ENCODE results near the gene MSI2. TPM values are rescaled to one million over a fixed set of nuclear protein-coding genes. Genes with fewer than 3 reads are reported as not detected.

MSI2 gene
- total RNA-seq, 1 donor from 2014 or later = 181 TPM

- peaks cover 64% of the 10 kb centered on the region for H3K4me1 Mint-ChIP-seq (ENCODE audit: low read depth)
- H3K36me3 Mint-ChIP-seq (ENCODE audit: low read depth) = peaks cover 51% of the 10 kb centered on the region
- no peaks in the 10 kb centered on the region for H3K9me3 Mint-ChIP-seq
- H3K27ac Mint-ChIP-seq = peak overlapping the region; percentile 90
- intact Hi-C loops (cut with micrococcal nuclease) = loop anchor here (1.0 to 5.0 kb wide), 5 partner anchors 22 to 206 kb away; partner anchors contain the start of gene MSI2
- H3K27me3 Mint-ChIP-seq (ENCODE audit: low read depth) = no peaks in the 10 kb centered on the region
- peak; percentile 67 for DNase-seq (ENCODE audit: low spot score)
- peak overlapping the region; percentile 53 for H3K4me3 Mint-ChIP-seq (ENCODE audit: low read depth)
Observed at GRCh38 chr17:57463103-57463885, 207.0 kb downstream of the MSI2 start.

DNA sequence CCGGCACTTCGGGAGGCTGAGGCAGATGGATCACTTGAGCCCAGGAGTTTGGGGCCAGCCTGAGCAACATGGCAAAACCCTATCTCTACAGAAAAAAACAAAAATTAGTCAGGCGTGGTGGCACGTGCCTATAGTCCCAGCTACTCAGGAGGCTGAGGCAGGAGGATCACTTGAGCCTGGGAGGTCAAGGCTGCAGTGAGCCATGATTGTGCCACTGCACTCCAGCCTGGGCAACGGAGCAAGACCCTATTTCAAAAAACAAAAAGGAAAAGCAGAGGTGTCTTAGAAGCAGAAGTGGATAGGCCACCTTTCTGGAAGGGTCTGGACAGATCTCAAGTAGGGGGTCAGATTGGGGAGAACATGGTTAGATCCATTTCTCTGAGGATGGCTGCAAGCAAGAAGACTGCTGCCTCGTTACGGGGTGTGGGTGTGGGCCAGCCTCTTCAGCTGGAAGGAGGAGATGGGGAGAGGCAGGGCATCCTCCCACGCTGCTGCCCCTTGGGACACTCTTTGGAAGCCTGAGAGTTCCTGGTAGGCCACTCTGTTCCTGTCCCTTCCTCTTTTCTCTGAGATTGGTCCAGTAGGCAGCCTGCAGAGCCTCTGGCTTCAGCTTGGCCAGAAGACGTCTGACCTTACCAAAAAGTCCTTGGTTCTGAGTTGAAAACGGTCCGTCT lies 208.0 kb downstream of the MSI2 start:
- H3K9me3 Mint-ChIP-seq = no peaks in the 10 kb centered on the region
- intact Hi-C loops (cut with micrococcal nuclease) = loop anchor here (5.0 kb wide), 1 partner anchor 43 kb away; no protein-coding TSS in a partner anchor
- peaks cover 46% of the 10 kb centered on the region for H3K36me3 Mint-ChIP-seq (ENCODE audit: low read depth)
- no peak for DNase-seq (ENCODE audit: low spot score)
- H3K4me1 Mint-ChIP-seq (ENCODE audit: low read depth) = peaks cover 61% of the 10 kb centered on the region
- H3K27ac Mint-ChIP-seq = peak overlapping the region; percentile 90
- no peak overlapping the region for H3K4me3 Mint-ChIP-seq (ENCODE audit: low read depth)
- no peaks in the 10 kb centered on the region for H3K27me3 Mint-ChIP-seq (ENCODE audit: low read depth)

DNA sequence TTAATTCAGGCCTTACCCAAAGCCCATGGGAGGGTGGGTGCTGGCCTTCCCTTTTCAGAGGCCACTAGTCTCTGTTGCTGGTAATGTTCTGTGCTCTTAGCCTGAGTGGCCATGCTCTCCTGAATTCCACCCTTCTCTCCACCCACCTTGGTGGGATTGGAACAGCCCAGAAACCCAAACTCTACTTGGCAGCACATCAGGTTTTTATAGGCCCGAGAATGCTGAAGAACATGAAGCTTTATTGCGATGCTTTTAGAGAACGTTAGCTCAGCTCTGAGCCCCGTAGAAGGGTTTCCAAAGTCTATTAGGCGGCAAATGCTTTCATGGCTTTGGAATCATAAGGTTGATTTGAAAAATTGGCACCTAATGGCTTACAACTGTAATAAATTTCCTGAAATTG lies 209.3 kb downstream of the MSI2 start:
- Mint-ChIP-seq H3K9me3 (no peaks in the 10 kb centered on the region), H3K27ac (peak overlapping the region; percentile 36), H3K4me1 (ENCODE audit: low read depth) (peaks cover 59% of the 10 kb centered on the region), H3K27me3 (ENCODE audit: low read depth) (no peaks in the 10 kb centered on the region), H3K4me3 (ENCODE audit: low read depth) (no peak overlapping the region), H3K36me3 (ENCODE audit: low read depth) (peaks cover 41% of the 10 kb centered on the region)
- intact Hi-C loops (cut with micrococcal nuclease) = no loop called here
- no peak for DNase-seq (ENCODE audit: low spot score)

DNA sequence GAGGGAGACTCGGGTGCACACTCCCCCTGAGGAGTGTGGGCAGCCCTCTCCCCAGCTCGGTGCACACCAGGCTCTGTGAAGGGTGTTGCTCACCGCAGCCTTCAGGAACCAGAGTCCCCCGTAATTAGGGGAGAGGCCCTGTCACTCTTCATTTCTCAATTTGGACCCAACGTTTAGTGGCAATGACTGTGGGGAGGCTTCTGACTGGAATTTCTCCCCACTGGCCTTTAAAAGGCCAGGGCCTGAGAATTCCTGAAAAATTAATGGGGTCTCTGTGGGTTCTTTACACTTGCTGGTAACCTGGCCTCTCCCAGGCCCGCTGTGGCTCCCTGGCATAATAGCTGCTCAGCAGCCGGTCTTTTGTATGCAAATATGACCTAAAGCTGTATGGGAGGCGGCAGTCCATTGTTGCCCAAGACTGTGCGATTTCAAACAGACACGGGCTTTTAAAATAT lies 209.7 kb downstream of the MSI2 start:
- DNase-seq (ENCODE audit: low spot score) = no peak
- Mint-ChIP-seq H3K4me3 (ENCODE audit: low read depth) (no peak overlapping the region), H3K36me3 (ENCODE audit: low read depth) (peaks cover 38% of the 10 kb centered on the region), H3K9me3 (no peaks in the 10 kb centered on the region), H3K4me1 (ENCODE audit: low read depth) (peaks cover 55% of the 10 kb centered on the region), H3K27me3 (ENCODE audit: low read depth) (no peaks in the 10 kb centered on the region), H3K27ac (no peak overlapping the region)
- intact Hi-C loops (cut with micrococcal nuclease) = no loop called here

DNA sequence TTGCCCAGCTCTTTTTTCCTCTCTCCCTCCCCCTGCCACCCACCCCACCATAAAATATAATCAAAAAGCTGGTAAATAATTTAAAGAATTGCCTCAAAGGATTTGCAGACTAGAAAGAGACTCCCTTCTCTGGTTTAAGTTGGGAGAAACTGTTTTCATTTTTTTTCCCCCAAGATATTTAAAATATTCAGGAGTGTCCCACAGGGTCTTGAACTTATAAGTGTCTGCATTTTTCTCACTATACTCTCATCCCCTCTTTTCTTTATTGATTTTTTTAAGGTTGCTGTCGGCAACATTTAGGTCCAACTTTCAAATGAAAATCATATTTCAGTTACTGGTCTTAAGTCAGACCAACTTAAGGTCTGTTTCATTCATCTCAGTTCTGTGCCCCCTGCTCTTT lies 210.2 kb downstream of the MSI2 start:
- no peaks in the 10 kb centered on the region for H3K9me3 Mint-ChIP-seq
- DNase-seq (ENCODE audit: low spot score) = no peak
- H3K4me3 Mint-ChIP-seq (ENCODE audit: low read depth) = no peak overlapping the region
- intact Hi-C loops (cut with micrococcal nuclease) = no loop called here
- H3K4me1 Mint-ChIP-seq (ENCODE audit: low read depth) = peaks cover 52% of the 10 kb centered on the region
- H3K27me3 Mint-ChIP-seq (ENCODE audit: low read depth) = no peaks in the 10 kb centered on the region
- H3K27ac Mint-ChIP-seq = peak overlapping the region; percentile 13
- peaks cover 35% of the 10 kb centered on the region for H3K36me3 Mint-ChIP-seq (ENCODE audit: low read depth)

GRCh38 chr17:57467226-57467625 lies 210.9 kb downstream of the MSI2 start:
- H3K4me1 Mint-ChIP-seq (ENCODE audit: low read depth) = peaks cover 46% of the 10 kb centered on the region
- peak overlapping the region; percentile 1 for H3K27ac Mint-ChIP-seq
- no peaks in the 10 kb centered on the region for H3K9me3 Mint-ChIP-seq
- no peaks in the 10 kb centered on the region for H3K27me3 Mint-ChIP-seq (ENCODE audit: low read depth)
- H3K36me3 Mint-ChIP-seq (ENCODE audit: low read depth) = peaks cover 29% of the 10 kb centered on the region
- no peak for DNase-seq (ENCODE audit: low spot score)
- H3K4me3 Mint-ChIP-seq (ENCODE audit: low read depth) = no peak overlapping the region
- intact Hi-C loops (cut with micrococcal nuclease) = no loop called here

DNA sequence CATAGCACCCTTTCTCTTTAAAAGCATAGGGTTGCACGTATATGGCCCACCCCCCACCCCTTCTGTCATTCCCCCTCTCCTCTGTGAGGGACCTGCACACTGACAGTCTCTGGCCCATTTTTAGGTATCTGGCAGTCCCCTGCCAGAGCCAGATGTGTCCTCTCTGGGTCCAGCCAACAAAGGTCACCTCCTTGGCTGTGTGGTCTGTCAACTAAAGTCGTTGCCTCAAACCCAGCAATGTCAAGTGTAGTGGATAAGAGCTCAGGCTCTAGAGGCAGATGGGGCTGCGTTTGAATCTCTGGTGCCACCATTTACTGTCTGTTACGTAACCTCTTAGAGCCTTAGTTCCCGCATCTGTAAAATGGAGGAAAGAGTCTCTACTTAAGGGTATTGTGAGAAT lies 211.5 kb downstream of the MSI2 start:
- no peaks in the 10 kb centered on the region for H3K27me3 Mint-ChIP-seq (ENCODE audit: low read depth)
- H3K36me3 Mint-ChIP-seq (ENCODE audit: low read depth) = peaks cover 26% of the 10 kb centered on the region
- peaks cover 40% of the 10 kb centered on the region for H3K4me1 Mint-ChIP-seq (ENCODE audit: low read depth)
- intact Hi-C loops (cut with micrococcal nuclease) = no loop called here
- H3K9me3 Mint-ChIP-seq = no peaks in the 10 kb centered on the region
- DNase-seq (ENCODE audit: low spot score) = no peak
- no peak overlapping the region for H3K27ac Mint-ChIP-seq
- no peak overlapping the region for H3K4me3 Mint-ChIP-seq (ENCODE audit: low read depth)

DNA sequence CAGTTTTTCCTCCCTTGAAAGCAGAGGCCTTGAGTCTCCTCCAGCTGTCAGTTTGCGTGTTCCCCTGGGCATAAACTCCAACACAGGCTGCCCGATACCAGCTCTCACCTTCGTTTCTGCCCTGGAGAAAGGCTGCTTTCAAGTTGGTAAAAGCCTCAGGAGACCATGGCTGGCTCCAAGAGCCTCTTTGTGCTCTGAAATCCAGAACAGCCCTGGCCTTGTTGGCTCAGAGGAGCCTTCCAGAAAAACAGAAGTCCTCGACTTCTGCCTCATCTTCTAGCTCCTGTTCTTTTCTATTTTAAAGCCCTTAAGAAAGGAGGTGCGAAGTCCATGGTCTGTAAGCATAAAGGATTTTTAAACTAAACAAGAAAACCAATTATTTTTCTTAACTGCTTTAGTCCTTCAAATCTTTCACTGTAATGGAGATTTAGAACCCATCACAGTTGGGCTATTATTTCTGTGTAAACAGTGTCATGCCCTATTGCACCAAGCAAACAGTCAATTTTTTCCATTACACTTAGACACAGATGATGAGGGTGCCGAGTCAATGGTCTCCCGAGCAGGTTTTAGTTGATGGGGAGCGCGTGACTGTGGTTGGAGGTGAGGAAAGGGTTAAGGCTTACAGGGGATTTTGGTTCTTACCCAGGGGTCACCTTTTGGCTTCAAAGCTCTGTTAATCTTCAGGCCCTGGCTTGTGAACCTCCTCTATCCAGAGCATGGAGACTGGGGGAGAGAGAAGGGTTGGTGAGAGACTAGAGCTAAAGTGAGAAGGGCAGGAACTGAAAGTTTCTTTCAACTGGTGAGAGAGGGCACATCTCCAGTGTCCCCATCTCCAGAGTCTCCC lies 212.8 kb downstream of the MSI2 start:
- Mint-ChIP-seq H3K36me3 (ENCODE audit: low read depth) (peaks cover 18% of the 10 kb centered on the region), H3K9me3 (no peaks in the 10 kb centered on the region), H3K27me3 (ENCODE audit: low read depth) (no peaks in the 10 kb centered on the region), H3K27ac (peak overlapping the region; percentile 61), H3K4me1 (ENCODE audit: low read depth) (peaks cover 27% of the 10 kb centered on the region), H3K4me3 (ENCODE audit: low read depth) (no peak overlapping the region)
- no peak for DNase-seq (ENCODE audit: low spot score)
- intact Hi-C loops (cut with micrococcal nuclease) = no loop called here

DNA sequence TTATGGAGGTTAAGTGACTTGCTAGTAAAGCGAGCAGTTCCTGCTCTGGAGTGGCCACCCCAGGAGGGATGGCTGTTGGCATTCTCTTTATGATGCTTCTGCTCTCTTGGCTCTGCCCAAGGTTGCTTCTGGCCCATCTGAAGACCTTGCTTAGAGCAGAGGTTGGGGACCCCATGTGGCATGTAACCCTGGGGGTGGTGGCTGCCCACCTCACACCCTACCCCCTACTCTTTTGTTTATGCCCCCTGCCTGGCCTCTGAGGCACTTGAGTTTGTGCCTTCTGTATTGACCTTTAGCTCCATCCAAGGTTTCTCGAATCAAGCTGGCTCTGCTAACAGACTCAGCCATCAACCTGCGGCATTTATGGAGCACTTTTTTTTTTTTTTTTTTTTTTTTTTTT lies 214.6 kb downstream of the MSI2 start:
- DNase-seq (ENCODE audit: low spot score) = no peak
- intact Hi-C loops (cut with micrococcal nuclease) = no loop called here
- Mint-ChIP-seq H3K36me3 (ENCODE audit: low read depth) (peaks cover 13% of the 10 kb centered on the region), H3K27me3 (ENCODE audit: low read depth) (no peaks in the 10 kb centered on the region), H3K27ac (no peak overlapping the region), H3K4me3 (ENCODE audit: low read depth) (no peak overlapping the region), H3K9me3 (no peaks in the 10 kb centered on the region), H3K4me1 (ENCODE audit: low read depth) (peaks cover 22% of the 10 kb centered on the region)

GRCh38 chr17:57471868-57472368 lies 215.6 kb downstream of the MSI2 start:
- H3K4me1 Mint-ChIP-seq (ENCODE audit: low read depth) = peaks cover 19% of the 10 kb centered on the region

DNA sequence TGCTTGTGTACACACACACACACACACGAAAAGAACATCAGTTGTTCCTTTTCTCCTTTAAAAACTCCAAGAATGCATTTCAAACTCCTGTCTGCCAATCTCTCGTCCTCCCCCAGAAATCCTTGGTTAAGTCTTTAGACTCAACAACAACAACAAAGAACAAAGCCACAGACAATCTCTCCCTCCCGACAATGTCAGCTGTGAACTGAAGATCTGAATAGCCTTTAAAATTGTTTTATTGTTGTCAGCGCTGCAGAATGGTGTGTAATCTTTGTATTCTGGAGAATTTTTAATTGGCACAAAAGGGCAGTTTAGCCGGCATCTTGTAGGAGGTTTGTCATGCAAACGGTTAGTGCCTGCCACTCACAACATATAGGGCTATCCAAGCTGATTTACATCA lies 219.5 kb downstream of the MSI2 start:
- intact Hi-C loops (cut with micrococcal nuclease) = no loop called here
- Mint-ChIP-seq H3K27me3 (ENCODE audit: low read depth) (no peaks in the 10 kb centered on the region), H3K4me1 (ENCODE audit: low read depth) (peaks cover 9% of the 10 kb centered on the region), H3K36me3 (ENCODE audit: low read depth) (peaks cover 11% of the 10 kb centered on the region), H3K27ac (no peak overlapping the region), H3K4me3 (ENCODE audit: low read depth) (no peak overlapping the region), H3K9me3 (no peaks in the 10 kb centered on the region)
- DNase-seq (ENCODE audit: low spot score) = no peak

More at GRCh38 chr17:57471868-57472368, 215.6 kb downstream of the MSI2 start:
- H3K27ac Mint-ChIP-seq = no peak overlapping the region
- no peaks in the 10 kb centered on the region for H3K9me3 Mint-ChIP-seq
- intact Hi-C loops (cut with micrococcal nuclease) = no loop called here
- H3K36me3 Mint-ChIP-seq (ENCODE audit: low read depth) = peaks cover 13% of the 10 kb centered on the region
- DNase-seq (ENCODE audit: low spot score) = no peak
- no peaks in the 10 kb centered on the region for H3K27me3 Mint-ChIP-seq (ENCODE audit: low read depth)
- H3K4me3 Mint-ChIP-seq (ENCODE audit: low read depth) = no peak overlapping the region

DNA sequence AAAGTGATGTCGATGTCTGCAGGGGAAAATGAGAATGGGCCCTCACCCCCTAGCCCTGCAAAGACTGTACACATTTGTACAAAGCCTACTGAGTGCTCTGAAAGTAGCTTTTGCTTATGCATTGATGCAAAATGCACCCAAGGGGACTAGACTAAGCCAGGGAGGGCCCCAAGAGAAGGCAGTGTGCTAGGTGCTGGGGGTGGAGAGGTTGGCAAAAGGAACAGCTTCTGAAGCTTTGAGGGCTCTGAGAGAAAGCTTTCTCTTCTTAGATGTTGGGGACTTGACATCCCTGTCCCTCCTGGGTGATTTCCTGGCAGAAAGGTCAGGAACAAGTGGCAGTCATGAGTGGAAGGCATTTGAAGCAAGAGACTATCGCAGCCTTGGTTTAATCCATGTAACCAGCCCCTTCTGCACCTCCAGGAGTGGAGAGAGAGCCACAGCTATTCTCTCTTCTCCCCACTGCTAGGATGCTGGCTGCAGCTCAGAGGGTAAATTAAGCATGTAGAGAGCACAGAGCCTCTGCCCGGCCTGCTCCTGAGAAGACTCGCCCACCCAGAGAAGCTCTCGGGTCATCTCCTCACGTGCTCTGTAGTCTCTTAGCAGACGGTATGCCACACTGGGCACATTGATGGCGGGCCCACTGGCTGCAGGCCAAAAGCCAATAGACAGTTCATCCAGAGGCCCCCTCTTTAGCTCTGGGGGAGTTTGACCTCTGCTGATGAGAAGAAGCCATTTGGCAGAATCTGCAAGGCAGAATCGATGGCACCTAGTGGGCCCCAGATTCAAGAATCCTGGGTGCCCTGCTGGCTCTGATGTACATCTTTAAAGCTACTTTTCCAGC lies 221.4 kb downstream of the MSI2 start:
- DNase-seq (ENCODE audit: low spot score) = no peak
- peaks cover 24% of the 10 kb centered on the region for H3K4me1 Mint-ChIP-seq (ENCODE audit: low read depth)
- H3K4me3 Mint-ChIP-seq (ENCODE audit: low read depth) = no peak overlapping the region
- intact Hi-C loops (cut with micrococcal nuclease) = no loop called here
- no peaks in the 10 kb centered on the region for H3K27me3 Mint-ChIP-seq (ENCODE audit: low read depth)
- H3K36me3 Mint-ChIP-seq (ENCODE audit: low read depth) = peaks cover 15% of the 10 kb centered on the region
- no peaks in the 10 kb centered on the region for H3K9me3 Mint-ChIP-seq
- no peak overlapping the region for H3K27ac Mint-ChIP-seq

Data from activated T-helper 2 cell treated with anti-CD3 and anti-CD28 coated beads, Interferon-gamma antibody, Interleukin-2, Interleukin-4, amounts not matched to agents 10 μg/mL and 5 μg/mL and 100 μg/mL, durations not matched to agents 14 hours and 24 hours and 36 hours (primary cell).